Nephron progenitor cell (in vitro differentiated cells): ENCODE data around the gene AXL.

Experiments used
- DNase-seq: peaks from one replicate; pipeline ENCODE4 v3.0.0; 2021
- H3K27ac Mint-ChIP-seq: 2 replicates; pipeline ENCODE4 v1.8.0; 2021; ENCODE audit warnings: mild to moderate bottlenecking, moderate library complexity, mixed read lengths
- H3K27me3 Mint-ChIP-seq: 2 replicates; pipeline ENCODE4 v1.8.0; 2021; ENCODE audit warnings: mild to moderate bottlenecking, low read depth, mixed read lengths; ENCODE audit not compliant: poor library complexity
- H3K36me3 Mint-ChIP-seq: 2 replicates; pipeline ENCODE4 v1.8.0; 2021; ENCODE audit warnings: low read depth, mixed read lengths
- H3K4me1 Mint-ChIP-seq: 2 replicates; pipeline ENCODE4 v1.8.0; 2021; ENCODE audit warnings: mixed read lengths
- H3K4me3 Mint-ChIP-seq: 2 replicates; pipeline ENCODE4 v1.8.0; 2021; ENCODE audit warnings: mild to moderate bottlenecking, moderate library complexity, mixed read lengths
- H3K9me3 Mint-ChIP-seq: 2 replicates; pipeline ENCODE4 v1.8.0; 2021; ENCODE audit warnings: mild to moderate bottlenecking, moderate library complexity, mixed read lengths
- CTCF ChIP-seq: fragments of 200-600 bp; sonication (generic); IDR thresholded peaks from 2 replicates; pipeline ENCODE4 v1.5.0; 2021; ENCODE audit warnings: antibody characterized with exemption

AXL gene

GRCh38 chr19:41219924-41220567 lies 1.0 kb downstream of the AXL start:
- H3K9me3 Mint-ChIP-seq, result no peaks in the 10 kb centered on the region
- peak overlapping the region; percentile 98 for H3K4me3 Mint-ChIP-seq
- TF ChIP-seq CTCF, result no peak
- H3K36me3 Mint-ChIP-seq, result peaks cover 14% of the 10 kb centered on the region
- H3K27me3 Mint-ChIP-seq, result peaks cover 15% of the 10 kb centered on the region
- no peak overlapping the region for H3K27ac Mint-ChIP-seq
- DNase-seq, result peak; percentile 32
- H3K4me1 Mint-ChIP-seq, result peaks cover 77% of the 10 kb centered on the region

DNA sequence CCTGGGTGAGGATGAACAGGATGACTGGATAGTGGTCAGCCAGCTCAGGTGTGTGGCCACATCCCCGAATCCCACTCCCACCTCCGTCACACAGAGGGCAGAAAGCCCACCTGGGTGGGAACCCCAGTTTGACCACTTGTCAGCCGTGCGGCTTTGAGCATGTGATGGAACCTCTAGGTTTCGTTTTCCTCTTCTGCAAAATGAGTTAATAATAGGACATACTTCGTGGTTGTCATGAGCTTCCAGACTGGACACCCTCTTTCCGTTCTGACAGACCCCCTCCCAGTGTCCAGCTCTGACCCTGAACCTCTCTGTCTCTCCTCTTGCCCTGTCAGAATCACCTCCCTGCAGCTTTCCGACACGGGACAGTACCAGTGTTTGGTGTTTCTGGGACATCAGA lies 1.8 kb downstream of the AXL start:
- Mint-ChIP-seq H3K27me3 (peaks cover 13% of the 10 kb centered on the region), H3K4me3 (peak overlapping the region; percentile 43), H3K27ac (no peak overlapping the region), H3K36me3 (peaks cover 14% of the 10 kb centered on the region), H3K9me3 (no peaks in the 10 kb centered on the region), H3K4me1 (peaks cover 84% of the 10 kb centered on the region)
- TF ChIP-seq CTCF, result no peak
- DNase-seq, result no peak

- H3K27ac Mint-ChIP-seq, result no peak overlapping the region
- peaks cover 14% of the 10 kb centered on the region for H3K36me3 Mint-ChIP-seq
- peak overlapping the region; percentile 50 for H3K4me3 Mint-ChIP-seq
These were observed 2.6 kb downstream of the AXL start for GRCh38 chr19:41221514-41222205.

DNA sequence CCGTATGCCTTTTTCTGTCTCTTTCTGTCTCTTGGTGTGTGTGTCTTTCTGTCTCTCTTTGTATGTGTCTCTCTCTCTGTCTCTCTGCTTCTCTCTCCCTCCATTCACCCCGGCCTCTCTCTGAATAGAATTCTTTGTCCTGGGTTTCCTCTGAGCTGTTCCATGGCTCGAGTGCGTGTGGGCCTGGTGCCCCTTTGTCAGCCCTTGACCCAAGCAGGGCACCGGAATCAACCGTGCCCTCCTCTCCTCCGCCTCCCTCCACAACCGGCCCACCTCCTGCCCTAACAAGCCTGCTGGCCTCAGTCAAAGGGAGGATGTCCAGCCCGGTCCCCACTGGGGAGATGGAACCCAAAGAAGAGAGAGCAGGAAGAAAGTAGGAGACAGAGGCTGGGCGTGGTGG lies 3.2 kb downstream of the AXL start:
- Mint-ChIP-seq H3K4me1 (peaks cover 86% of the 10 kb centered on the region), H3K27ac (no peak overlapping the region), H3K4me3 (peak overlapping the region; percentile 50), H3K9me3 (no peaks in the 10 kb centered on the region), H3K27me3 (peaks cover 16% of the 10 kb centered on the region), H3K36me3 (peaks cover 14% of the 10 kb centered on the region)
- TF ChIP-seq CTCF, result no peak
- no peak for DNase-seq

More at GRCh38 chr19:41221514-41222205, 2.6 kb downstream of the AXL start:
- Mint-ChIP-seq H3K27me3 (peaks cover 16% of the 10 kb centered on the region), H3K9me3 (no peaks in the 10 kb centered on the region), H3K4me1 (peaks cover 86% of the 10 kb centered on the region)
- TF ChIP-seq CTCF, result no peak
- DNase-seq, result no peak

- H3K36me3 Mint-ChIP-seq, result peaks cover 14% of the 10 kb centered on the region
- DNase-seq, result peak; percentile 51
- peaks cover 74% of the 10 kb centered on the region for H3K4me1 Mint-ChIP-seq
- no peak overlapping the region for H3K4me3 Mint-ChIP-seq
- H3K9me3 Mint-ChIP-seq, result no peaks in the 10 kb centered on the region
- H3K27me3 Mint-ChIP-seq, result peaks cover 16% of the 10 kb centered on the region
- peak overlapping the region; percentile 48 for H3K27ac Mint-ChIP-seq
- TF ChIP-seq CTCF, result no peak
These were observed 4.6 kb downstream of the AXL start for GRCh38 chr19:41223431-41224234.
